ENCODE data around the gene SCNN1G.

- TF ChIP-seq, protein P1, sequence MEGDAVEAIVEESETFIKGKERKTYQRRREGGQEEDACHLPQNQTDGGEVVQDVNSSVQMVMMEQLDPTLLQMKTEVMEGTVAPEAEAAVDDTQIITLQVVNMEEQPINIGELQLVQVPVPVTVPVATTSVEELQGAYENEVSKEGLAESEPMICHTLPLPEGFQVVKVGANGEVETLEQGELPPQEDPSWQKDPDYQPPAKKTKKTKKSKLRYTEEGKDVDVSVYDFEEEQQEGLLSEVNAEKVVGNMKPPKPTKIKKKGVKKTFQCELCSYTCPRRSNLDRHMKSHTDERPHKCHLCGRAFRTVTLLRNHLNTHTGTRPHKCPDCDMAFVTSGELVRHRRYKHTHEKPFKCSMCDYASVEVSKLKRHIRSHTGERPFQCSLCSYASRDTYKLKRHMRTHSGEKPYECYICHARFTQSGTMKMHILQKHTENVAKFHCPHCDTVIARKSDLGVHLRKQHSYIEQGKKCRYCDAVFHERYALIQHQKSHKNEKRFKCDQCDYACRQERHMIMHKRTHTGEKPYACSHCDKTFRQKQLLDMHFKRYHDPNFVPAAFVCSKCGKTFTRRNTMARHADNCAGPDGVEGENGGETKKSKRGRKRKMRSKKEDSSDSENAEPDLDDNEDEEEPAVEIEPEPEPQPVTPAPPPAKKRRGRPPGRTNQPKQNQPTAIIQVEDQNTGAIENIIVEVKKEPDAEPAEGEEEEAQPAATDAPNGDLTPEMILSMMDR (IDR thresholded peaks at IDR 0.05): no peak
- no peak for TF ChIP-seq POLR2A (IDR thresholded peaks at IDR 0.05)
- TF ChIP-seq EP300 (IDR thresholded peaks at IDR 0.05): no peak
Measured at GRCh38 chr16:23182679-23183542, at the start of gene SCNN1G.

All from ovary (tissue), 3 donors.